Activated CD8-positive, alpha-beta T cell treated with anti-CD3 and anti-CD28 coated beads for 36 hours (primary cell): ENCODE measurements around the gene GATD1. TPM values are rescaled to one million over a fixed set of nuclear protein-coding genes. Genes with fewer than 3 reads are reported as not detected.
A peak's percentile ranks its signal among the peaks of the same experiment; 100 is the strongest.

Experiments
- ATAC-seq: fragments of 200-7000 bp; cut with Tn5 transposase; one replicate; pipeline ENCODE4 v1.10.0; 2021; ENCODE audit warnings: mild to moderate bottlenecking, moderate library complexity
- CTCF ChIA-PET: fragments of 350-600 bp; sonication (Branson Sonifier 250); formaldehyde crosslinking; loops from one replicate; lab custom pipeline; 2021; ENCODE audit warnings: antibody characterized with exemption; lab: Charles Lee
- POLR2A ChIA-PET: fragments of 350-600 bp; sonication (Branson Sonifier 250); formaldehyde crosslinking; loops from one replicate; lab custom pipeline; 2021; ENCODE audit warnings: antibody characterized with exemption; lab: Charles Lee
- DNase-seq: peaks from one replicate; pipeline ENCODE4 v3.0.0-alpha.2; 2020
- H3K27ac Mint-ChIP-seq: one replicate; pipeline ENCODE4 v1.8.0; 2021; ENCODE audit warnings: mild to moderate bottlenecking, mixed read lengths
- H3K27me3 Mint-ChIP-seq: one replicate; pipeline ENCODE4 v1.8.0; 2021; ENCODE audit warnings: mixed read lengths
- H3K36me3 Mint-ChIP-seq: one replicate; pipeline ENCODE4 v1.8.0; 2021; ENCODE audit warnings: low read depth, mixed read lengths
- H3K4me1 Mint-ChIP-seq: one replicate; pipeline ENCODE4 v1.8.0; 2021; ENCODE audit warnings: low read depth, mixed read lengths
- H3K4me3 Mint-ChIP-seq: one replicate; pipeline ENCODE4 v1.8.0; 2021; ENCODE audit warnings: mild to moderate bottlenecking, moderate library complexity, mixed read lengths
- H3K9me3 Mint-ChIP-seq: one replicate; pipeline ENCODE4 v1.8.0; 2021; ENCODE audit warnings: mixed read lengths
- CTCF ChIP-seq: fragments of 200-600 bp; IDR thresholded peaks from one replicate; pipeline ENCODE4 v1.8.0; 2022; ENCODE audit warnings: antibody characterized with exemption, mild to moderate bottlenecking
- intact Hi-C: fragments of 100-400 bp; cut with micrococcal nuclease; formaldehyde crosslinking; loops from one replicate; pipeline ENCODE4 v1.10.0; 2022
- total RNA-seq, 2 experiments: library from RNA; stranded (reverse); gene quantifications; one replicate each; pipeline ENCODE4 v1.2.3, GENCODE V29; 2021

Gene GATD1
- total RNA-seq, 2 experiments from 2014 or later: 45.8 to 48.8 TPM

GRCh38 chr11:733072-733471, 44.2 kb downstream of the GATD1 start:
- peaks cover 13% of the 10 kb centered on the region for H3K4me1 Mint-ChIP-seq
- DNase-seq: no peak
- no peaks in the 10 kb centered on the region for H3K9me3 Mint-ChIP-seq
- TF ChIP-seq CTCF: no peak
- no peak overlapping the region for H3K4me3 Mint-ChIP-seq
- intact Hi-C loops: no loop called here
- ChIA-PET POLR2A (interaction anchor here (0.9 kb wide), 1 partner anchor 13 kb away, joined by 3 read pairs; no protein-coding TSS in a partner anchor), CTCF (interaction anchor here (1.3 kb wide), 1 partner anchor 37 kb away, joined by 3 read pairs; no protein-coding TSS in a partner anchor)
- no peak overlapping the region for H3K27ac Mint-ChIP-seq
- ATAC-seq: no peak
- H3K36me3 Mint-ChIP-seq: no peaks in the 10 kb centered on the region
- H3K27me3 Mint-ChIP-seq: peaks cover 2% of the 10 kb centered on the region

- H3K27me3 Mint-ChIP-seq: peaks cover under 1% of the 10 kb centered on the region
- ATAC-seq (no peak), DNase-seq (no peak)
- intact Hi-C loops: loop anchor here (5.0 kb wide), 1 partner anchor 172 kb away; no protein-coding TSS in a partner anchor
- POLR2A ChIA-PET: no interaction called here
- no peak for TF ChIP-seq CTCF
- CTCF ChIA-PET: interaction anchor here (2.1 kb wide), 1 partner anchor 36 kb away, joined by 5 read pairs; no protein-coding TSS in a partner anchor
- H3K27ac Mint-ChIP-seq: no peak overlapping the region
- H3K9me3 Mint-ChIP-seq: no peaks in the 10 kb centered on the region
- H3K36me3 Mint-ChIP-seq: no peaks in the 10 kb centered on the region
- H3K4me1 Mint-ChIP-seq: peaks cover 8% of the 10 kb centered on the region
- no peak overlapping the region for H3K4me3 Mint-ChIP-seq
Measured at GRCh38 chr11:729492-730074, 47.7 kb downstream of the GATD1 start.

- ATAC-seq (no peak), DNase-seq (no peak)
- POLR2A ChIA-PET: interaction anchor here (0.7 to 1.5 kb wide), 4 partner anchors 22 to 173 kb away, joined by 3 to 5 read pairs (median 4); no protein-coding TSS in a partner anchor
- Mint-ChIP-seq H3K9me3 (no peaks in the 10 kb centered on the region), H3K36me3 (no peaks in the 10 kb centered on the region), H3K27ac (no peak overlapping the region), H3K27me3 (peaks cover 3% of the 10 kb centered on the region), H3K4me1 (peaks cover 11% of the 10 kb centered on the region), H3K4me3 (no peak overlapping the region)
- intact Hi-C loops: loop anchor here (5.0 kb wide), 1 partner anchor 172 kb away; no protein-coding TSS in a partner anchor
- CTCF ChIA-PET: interaction anchor here (0.5 to 10.0 kb wide), 6 partner anchors 37 to 174 kb away, joined by 3 to 73 read pairs (median 4); no protein-coding TSS in a partner anchor
- TF ChIP-seq CTCF: no peak
Measured at GRCh38 chr11:728901-729491, 48.3 kb downstream of the GATD1 start.

- ChIA-PET POLR2A (interaction anchor here (0.7 to 2.4 kb wide), 6 partner anchors 23 to 172 kb away, joined by 3 to 10 read pairs (median 4); partner anchors contain the start of genes DEAF1 and TMEM80), CTCF (interaction anchor here (0.5 to 10.0 kb wide), 18 partner anchors 10 to 222 kb away, joined by 3 to 73 read pairs (median 5); partner anchors contain the start of genes DEAF1, RNH1, TALDO1 and TMEM80)
- intact Hi-C loops: loop anchor here (5.0 kb wide), 1 partner anchor 171 kb away; no protein-coding TSS in a partner anchor
- Mint-ChIP-seq H3K9me3 (no peaks in the 10 kb centered on the region), H3K27me3 (peaks cover 8% of the 10 kb centered on the region), H3K36me3 (no peaks in the 10 kb centered on the region), H3K27ac (no peak overlapping the region), H3K4me1 (peaks cover 13% of the 10 kb centered on the region), H3K4me3 (no peak overlapping the region)
- DNase-seq (peak; percentile 92), ATAC-seq (peak; percentile 83)
- peak; percentile 98 for TF ChIP-seq CTCF
Measured at GRCh38 chr11:727859-728748, 49.2 kb downstream of the GATD1 start.
